WERI-Rb-1 (cell line): ENCODE measurements around the gene DCBLD2.

Source experiments
- DNase-seq: peaks from one replicate; pipeline ENCODE4 v3.0.0-alpha.2; 2020
- H3K27ac ChIP-seq: fragments of 250-450 bp; sonication (Bioruptor Pico); 2 replicates; pipeline ENCODE4 v1.5.1; 2020; ENCODE audit warnings: mild to moderate bottlenecking, moderate library complexity
- H3K27me3 ChIP-seq: fragments of 250-450 bp; sonication (Bioruptor Pico); 2 replicates; pipeline ENCODE4 v1.5.1; 2021; ENCODE audit warnings: mild to moderate bottlenecking, low read depth, moderate library complexity; ENCODE audit not compliant: insufficient read depth, severe bottlenecking
- H3K36me3 ChIP-seq: fragments of 250-450 bp; sonication (Bioruptor Pico); 2 replicates; pipeline ENCODE4 v1.5.1; 2020; ENCODE audit warnings: mild to moderate bottlenecking, moderate library complexity
- H3K4me3 ChIP-seq: 2 replicates; pipeline ENCODE4 v1.5.1; 2011; ENCODE audit warnings: low read depth, mild to moderate bottlenecking, control low read depth, low read length
- H3K9me3 ChIP-seq: fragments of 250-450 bp; sonication (Bioruptor Pico); 2 replicates; pipeline ENCODE4 v1.5.1; 2021; ENCODE audit warnings: mild to moderate bottlenecking, moderate library complexity; ENCODE audit not compliant: severe bottlenecking
- TF ChIP-seq, protein P1 (sequence below): IDR thresholded peaks from 2 replicates; pipeline ENCODE4 v1.5.1; 2011; ENCODE audit warnings: low read depth, mild to moderate bottlenecking, control low read depth, inconsistent platforms, low read length

DCBLD2 gene

DNA sequence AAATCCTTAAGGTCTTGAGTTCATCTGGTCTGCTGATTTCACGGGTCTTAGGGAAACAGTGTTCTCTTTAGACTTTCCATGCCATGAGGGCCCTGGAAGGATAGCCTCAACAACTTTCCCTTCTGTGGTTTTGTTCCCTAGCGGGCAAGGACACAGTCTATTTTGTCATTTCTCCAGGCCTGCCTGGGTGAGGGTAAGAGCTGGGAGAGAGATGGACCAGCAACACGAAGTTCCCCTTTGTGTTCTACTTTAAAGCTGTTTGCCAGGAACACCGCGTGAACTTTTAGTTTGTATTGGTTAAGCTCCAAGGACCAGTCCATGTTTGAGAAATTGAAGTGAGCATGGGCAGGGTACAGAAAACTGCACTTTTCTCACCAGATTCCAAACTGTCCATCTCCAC lies 117.5 kb downstream of the DCBLD2 start:
- no peaks in the 10 kb centered on the region for H3K9me3 ChIP-seq
- no peak overlapping the region for H3K4me3 ChIP-seq
- no peak overlapping the region for H3K27ac ChIP-seq
- no peaks in the 10 kb centered on the region for H3K36me3 ChIP-seq
- TF ChIP-seq, protein P1, sequence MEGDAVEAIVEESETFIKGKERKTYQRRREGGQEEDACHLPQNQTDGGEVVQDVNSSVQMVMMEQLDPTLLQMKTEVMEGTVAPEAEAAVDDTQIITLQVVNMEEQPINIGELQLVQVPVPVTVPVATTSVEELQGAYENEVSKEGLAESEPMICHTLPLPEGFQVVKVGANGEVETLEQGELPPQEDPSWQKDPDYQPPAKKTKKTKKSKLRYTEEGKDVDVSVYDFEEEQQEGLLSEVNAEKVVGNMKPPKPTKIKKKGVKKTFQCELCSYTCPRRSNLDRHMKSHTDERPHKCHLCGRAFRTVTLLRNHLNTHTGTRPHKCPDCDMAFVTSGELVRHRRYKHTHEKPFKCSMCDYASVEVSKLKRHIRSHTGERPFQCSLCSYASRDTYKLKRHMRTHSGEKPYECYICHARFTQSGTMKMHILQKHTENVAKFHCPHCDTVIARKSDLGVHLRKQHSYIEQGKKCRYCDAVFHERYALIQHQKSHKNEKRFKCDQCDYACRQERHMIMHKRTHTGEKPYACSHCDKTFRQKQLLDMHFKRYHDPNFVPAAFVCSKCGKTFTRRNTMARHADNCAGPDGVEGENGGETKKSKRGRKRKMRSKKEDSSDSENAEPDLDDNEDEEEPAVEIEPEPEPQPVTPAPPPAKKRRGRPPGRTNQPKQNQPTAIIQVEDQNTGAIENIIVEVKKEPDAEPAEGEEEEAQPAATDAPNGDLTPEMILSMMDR = no peak
- H3K27me3 ChIP-seq = no peaks in the 10 kb centered on the region
- DNase-seq = no peak

DNA sequence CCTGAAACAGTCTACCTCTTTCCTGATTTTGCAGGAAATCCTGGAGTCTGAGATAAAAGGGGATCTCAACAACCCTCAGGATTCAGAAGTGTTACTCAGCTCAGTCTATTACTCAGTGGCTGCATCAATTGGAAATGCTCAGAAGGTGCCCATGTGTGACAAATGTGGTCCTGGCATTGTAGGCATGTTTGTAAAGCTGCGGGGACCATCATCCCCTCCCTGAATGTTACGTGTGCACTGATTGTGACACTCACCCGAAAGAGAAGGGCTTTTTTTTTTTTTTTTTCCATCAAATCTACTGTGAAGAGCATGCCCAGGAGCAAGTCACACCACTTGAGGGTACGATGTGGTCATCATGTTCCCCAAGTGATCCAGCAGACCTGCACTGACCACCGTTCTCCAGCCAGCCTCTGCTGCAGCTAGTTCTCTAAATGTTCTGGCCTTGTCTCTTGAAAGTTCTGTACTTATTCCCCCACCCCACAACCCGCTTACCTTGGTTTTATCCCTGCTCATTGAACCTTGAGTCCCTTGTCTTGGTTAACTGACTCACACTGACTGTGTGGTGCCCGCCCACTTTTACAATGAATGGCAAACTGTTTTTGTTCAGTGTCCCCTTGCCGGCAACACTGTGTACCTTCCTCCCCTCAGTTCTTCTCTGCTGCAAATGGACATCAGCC lies 118.5 kb downstream of the DCBLD2 start:
- Histone ChIP-seq H3K4me3 (no peak overlapping the region), H3K9me3 (no peaks in the 10 kb centered on the region), H3K27ac (no peak overlapping the region), H3K36me3 (no peaks in the 10 kb centered on the region), H3K27me3 (no peaks in the 10 kb centered on the region)
- TF ChIP-seq, protein P1 = no peak
- DNase-seq = no peak

DNA sequence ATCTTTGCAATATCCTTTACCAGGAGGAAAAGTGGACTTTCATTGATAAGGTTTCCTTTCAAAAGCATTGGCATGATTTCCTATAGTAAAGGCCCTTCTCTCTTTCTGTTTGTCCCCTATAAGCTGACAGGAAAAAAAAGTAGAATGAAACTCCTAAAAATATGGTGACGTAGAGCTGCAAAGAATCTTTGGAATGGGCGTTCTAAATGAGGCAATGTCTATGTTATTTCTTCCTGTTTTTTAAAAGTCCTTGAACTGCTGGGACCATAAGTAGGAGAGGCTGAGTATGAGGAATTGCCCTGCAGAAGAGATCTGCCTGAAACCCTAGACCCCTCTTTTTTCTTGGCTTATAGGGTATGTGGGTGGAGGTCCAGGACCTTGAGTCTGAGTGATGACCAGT lies 121.2 kb downstream of the DCBLD2 start:
- no peaks in the 10 kb centered on the region for H3K36me3 ChIP-seq
- H3K27ac ChIP-seq = no peak overlapping the region
- TF ChIP-seq, protein P1 = no peak
- no peaks in the 10 kb centered on the region for H3K27me3 ChIP-seq
- H3K9me3 ChIP-seq = no peaks in the 10 kb centered on the region
- no peak for DNase-seq
- H3K4me3 ChIP-seq = no peak overlapping the region

DNA sequence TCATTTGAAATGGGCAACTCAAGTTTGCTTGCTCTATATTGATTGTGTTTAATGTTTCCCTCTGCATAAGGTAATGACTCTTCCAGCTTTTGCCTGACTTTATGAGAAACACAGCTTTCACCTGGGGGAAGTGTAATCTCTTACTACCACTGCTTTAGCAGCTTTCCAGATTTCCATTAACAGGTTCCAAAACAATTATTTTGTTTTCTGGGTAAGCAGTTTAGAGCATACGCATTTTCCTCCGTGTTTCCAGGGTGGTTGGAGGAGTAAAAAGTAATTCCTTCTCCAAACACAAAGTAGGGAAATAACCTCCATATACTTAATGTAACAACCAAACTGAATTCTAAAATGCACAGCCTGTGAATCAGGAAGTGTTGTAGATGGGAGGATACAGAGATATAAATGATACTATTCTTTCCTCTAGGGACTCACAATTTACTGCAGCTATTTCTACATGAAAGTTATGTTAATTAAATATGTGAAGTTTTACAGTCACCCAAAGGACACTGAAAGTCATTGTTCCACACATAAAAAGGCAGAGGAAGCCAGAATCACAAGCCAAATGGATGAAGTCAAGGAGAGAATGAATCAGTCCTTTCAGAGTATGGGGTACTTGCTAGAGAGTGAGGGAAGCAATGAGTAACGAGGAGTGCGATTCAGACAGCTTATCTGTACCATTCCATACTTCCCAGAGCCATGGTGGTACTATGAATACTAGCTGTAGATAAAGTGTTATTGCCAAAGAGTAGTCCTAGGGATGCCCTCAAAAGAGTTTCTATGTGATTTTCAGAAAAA lies 121.8 kb downstream of the DCBLD2 start:
- Histone ChIP-seq H3K9me3 (no peaks in the 10 kb centered on the region), H3K4me3 (no peak overlapping the region), H3K27me3 (no peaks in the 10 kb centered on the region), H3K36me3 (no peaks in the 10 kb centered on the region), H3K27ac (no peak overlapping the region)
- DNase-seq = no peak
- TF ChIP-seq, protein P1 = no peak

DNA sequence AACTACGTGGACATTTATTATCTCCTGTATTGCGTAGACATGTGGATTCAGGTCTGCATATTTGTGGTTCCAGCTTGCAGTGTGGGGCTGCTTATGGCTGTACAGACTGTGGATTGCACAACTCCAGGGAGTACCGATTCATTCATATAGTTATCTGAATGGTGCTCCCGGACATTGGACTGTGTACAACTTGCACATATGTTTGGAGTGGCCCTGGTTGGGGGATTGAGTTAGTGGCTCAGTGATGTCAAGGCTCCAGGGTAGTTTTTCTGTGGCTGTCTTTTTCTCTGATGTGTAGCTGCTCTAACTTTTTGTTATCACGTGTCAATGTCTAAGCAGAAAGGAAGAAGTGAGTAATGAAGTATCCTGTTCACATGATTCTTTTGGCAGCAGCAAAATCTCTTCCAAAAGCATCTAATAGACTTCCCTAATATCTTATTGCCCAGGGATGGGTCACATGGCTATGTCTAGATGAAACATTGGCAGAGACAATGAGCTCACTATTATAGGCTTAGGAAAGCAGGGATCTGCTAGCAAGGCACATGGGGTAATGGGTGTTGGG lies 122.6 kb downstream of the DCBLD2 start:
- H3K4me3 ChIP-seq = no peak overlapping the region
- TF ChIP-seq, protein P1 = no peak
- H3K9me3 ChIP-seq = no peaks in the 10 kb centered on the region
- no peak for DNase-seq
- H3K27me3 ChIP-seq = no peaks in the 10 kb centered on the region
- no peaks in the 10 kb centered on the region for H3K36me3 ChIP-seq
- no peak overlapping the region for H3K27ac ChIP-seq
